Measurements from ENCODE around the gene TMEM217. TPM values are rescaled to one million over a fixed set of nuclear protein-coding genes. Genes with fewer than 3 reads are reported as not detected.

The TMEM217 gene
- total and polyA plus RNA-seq, 5 donors = 0.15 to 1.0 (median 0.16) TPM; not detected in 2

DNA sequence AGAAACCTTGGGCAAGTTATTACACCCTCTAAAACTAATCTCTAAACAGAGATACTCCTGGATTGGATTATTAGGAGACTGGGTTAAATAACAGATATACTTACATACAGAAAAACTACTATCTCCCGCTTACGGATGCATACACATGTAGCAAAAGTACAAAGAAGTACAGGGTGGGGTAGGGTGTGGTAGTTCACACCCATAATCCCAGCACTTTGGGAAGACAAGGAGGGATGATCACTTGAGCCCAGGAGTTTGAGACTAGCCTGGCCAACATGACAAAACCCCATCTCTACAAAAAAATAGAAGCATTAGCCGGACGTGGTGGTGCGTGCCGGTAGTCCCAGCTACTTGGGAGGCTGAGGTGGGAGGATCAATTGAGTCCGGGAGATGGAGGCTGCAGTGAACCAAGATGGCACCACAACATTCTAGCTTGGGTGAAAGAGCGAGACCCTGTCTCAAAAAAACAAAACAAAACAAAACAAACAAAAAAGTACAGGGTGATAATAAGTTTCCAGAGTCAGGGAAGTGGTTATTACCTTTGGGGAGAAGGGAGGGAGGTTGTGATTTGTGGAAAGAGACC lies 79.9 kb downstream of the TMEM217 start:
- Histone ChIP-seq H3K9me3 (ENCODE audit: control insufficient read depth, low read length) (no peaks in the 10 kb centered on the region), H3K27ac (ENCODE audit: low read length) (no peak overlapping the region), H3K27me3 (ENCODE audit: control insufficient read depth, insufficient read depth) (no peaks in the 10 kb centered on the region), H3K4me3 (ENCODE audit: low read length) (no peak overlapping the region), H3K4me1 (ENCODE audit: control insufficient read depth, insufficient read depth, low read length) (no peaks in the 10 kb centered on the region)
- 92% methylated on average over 8 of the region's 8 CpGs for WGBS
- intact Hi-C loops (cut with DNase I) = loop anchor here in 2 of 4 donors (10.0 kb wide), 1 partner anchor 153 kb away; no protein-coding TSS in a partner anchor
- no peak for ATAC-seq
- no peak for DNase-seq

DNA sequence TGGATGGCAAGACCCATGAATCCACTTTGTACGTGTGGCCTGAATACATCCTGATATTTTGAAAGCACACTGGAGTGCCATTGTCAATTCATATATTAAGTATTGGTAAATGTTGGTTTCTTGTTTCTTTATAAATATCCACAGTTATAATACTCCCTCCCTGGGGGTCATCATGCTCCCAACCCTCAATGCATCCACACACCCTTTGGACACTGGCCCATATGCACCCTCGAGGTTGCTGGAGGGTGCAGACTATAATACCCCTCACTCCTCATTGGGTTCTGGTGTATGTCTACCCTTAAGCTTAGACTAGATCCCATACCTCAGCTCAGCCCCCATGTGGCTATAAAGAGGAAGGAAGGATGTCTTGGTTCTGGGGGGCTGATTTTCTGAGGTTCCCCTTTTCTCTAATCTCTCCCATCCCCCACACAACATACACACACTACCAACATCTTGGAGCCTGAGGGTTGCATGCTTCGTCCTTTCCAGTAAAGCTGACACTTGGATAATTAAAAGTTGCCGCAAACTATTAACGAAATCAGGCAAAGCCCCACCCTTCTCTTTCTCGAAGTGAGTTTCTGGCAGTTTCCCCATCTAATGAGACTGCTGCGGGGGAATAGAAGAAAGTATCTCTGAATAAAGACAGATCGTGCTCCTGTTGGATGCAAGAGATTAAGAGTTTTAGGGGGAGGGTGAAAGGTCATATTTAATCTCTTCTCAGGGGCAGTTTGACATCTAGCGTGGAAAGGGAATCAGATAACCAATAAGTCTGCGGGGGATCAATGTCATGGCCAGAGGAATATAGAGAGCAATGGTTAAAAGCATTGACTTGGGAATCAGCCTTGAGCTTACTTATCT lies 80.6 kb downstream of the TMEM217 start:
- Histone ChIP-seq H3K27ac (ENCODE audit: low read length) (no peak overlapping the region), H3K9me3 (ENCODE audit: control insufficient read depth, low read length) (no peaks in the 10 kb centered on the region), H3K4me3 (ENCODE audit: low read length) (no peak overlapping the region), H3K4me1 (ENCODE audit: control insufficient read depth, insufficient read depth, low read length) (peaks cover 3% of the 10 kb centered on the region), H3K27me3 (ENCODE audit: control insufficient read depth, insufficient read depth) (no peaks in the 10 kb centered on the region)
- intact Hi-C loops (cut with DNase I) = loop anchor here in 2 of 4 donors (10.0 kb wide), 1 partner anchor 153 kb away; no protein-coding TSS in a partner anchor
- DNase-seq (no peak), ATAC-seq (peak; percentile 25 to 29)
- WGBS = 53% methylated on average over 10 of the region's 10 CpGs

DNA sequence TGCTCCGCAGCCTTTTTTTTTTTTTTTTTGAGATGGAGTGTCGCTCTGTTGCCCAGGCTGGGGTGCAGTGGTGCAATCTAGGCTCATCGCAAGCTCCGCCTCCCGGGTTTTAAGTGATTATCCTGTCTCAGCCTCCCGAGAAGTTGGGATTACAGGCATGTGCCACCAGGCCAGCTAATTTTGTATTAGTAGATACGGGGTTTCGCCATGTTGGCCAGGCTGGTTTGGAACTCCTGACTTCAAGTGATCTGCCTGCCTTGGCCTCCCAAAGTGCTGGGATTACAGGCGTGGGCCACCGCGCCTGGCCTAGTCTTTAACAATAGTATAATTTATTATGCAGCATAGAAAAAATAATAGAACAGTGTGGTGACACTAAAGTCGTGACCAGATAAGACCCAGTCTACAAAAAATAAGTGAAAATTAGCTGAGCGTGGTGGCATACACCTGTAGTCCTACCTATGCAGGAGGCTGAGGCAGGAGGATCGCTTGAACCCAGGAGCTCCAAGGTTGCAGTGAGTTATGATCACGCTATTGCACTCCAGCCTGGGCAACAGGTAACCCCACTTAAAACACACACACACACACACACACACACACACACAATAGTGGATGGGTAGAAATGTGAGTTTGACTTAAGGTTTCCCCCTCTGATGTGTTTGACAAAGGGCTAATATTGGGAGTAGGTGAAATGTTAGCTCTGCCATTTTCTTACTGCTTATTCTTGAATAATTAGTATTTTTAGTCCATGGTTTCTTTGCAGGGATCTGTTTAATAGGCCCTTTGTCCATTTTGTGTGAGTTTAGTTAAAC lies 81.5 kb downstream of the TMEM217 start:
- ATAC-seq (no peak), DNase-seq (peak in 1 of 3 donors; percentile 21)
- H3K4me3 ChIP-seq (ENCODE audit: low read length) = no peak overlapping the region
- WGBS = 93% methylated on average over 15 of the region's 15 CpGs
- no peak overlapping the region for H3K27ac ChIP-seq (ENCODE audit: low read length)
- intact Hi-C loops (cut with DNase I) = loop anchor here in 2 of 4 donors (10.0 kb wide), 1 partner anchor 152 kb away; no protein-coding TSS in a partner anchor
- peaks cover 3% of the 10 kb centered on the region for H3K4me1 ChIP-seq (ENCODE audit: control insufficient read depth, insufficient read depth, low read length)
- no peaks in the 10 kb centered on the region for H3K9me3 ChIP-seq (ENCODE audit: control insufficient read depth, low read length)
- H3K27me3 ChIP-seq (ENCODE audit: control insufficient read depth, insufficient read depth) = no peaks in the 10 kb centered on the region

DNA sequence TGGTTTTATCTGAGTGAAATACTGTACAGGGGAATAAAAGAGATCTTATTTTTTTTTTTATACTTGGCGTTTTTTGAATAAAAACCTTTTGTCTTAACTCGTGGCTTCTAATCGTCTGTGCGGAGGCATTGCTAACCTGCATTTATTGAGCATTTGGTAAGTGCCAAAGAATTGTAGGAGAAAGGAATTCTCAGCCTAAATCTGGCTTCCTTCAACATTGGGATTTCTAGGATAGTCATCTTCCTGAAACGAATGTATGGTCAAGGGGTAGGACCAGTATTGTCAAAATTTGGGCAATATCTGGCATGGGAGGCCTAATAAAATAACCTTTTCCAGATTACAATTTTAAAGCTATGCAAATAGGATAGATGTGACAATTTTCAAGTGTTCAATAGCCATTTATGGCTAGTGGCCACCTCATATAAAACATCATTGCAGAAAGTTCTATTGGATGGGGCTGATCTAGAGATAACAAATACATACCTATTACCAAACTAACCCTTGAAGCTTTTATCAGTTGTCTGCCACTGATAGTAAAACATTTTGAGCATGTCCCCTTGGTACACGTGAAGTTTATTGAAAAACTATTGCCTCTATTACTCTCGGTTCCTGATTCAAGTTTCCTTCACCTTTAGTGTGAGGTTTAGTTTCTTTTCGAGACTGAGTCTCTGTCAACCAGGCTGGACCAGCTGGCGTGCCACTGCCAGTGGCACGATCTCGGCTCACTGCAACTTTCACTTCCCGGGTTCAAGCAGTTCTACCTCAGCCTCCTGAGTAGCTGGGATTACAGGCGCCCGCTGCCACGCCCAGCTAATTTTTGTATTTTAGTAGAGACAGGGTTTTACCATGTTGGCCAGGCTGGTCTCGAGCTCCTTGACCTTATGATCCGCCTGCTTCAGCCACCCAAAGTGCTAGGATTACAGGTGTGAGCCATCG lies 82.3 kb downstream of the TMEM217 start:
- 80% methylated on average over 18 of the region's 18 CpGs for WGBS
- ATAC-seq (no peak), DNase-seq (no peak)
- Histone ChIP-seq H3K4me1 (ENCODE audit: control insufficient read depth, insufficient read depth, low read length) (peaks cover 3% of the 10 kb centered on the region), H3K9me3 (ENCODE audit: control insufficient read depth, low read length) (no peaks in the 10 kb centered on the region), H3K27me3 (ENCODE audit: control insufficient read depth, insufficient read depth) (no peaks in the 10 kb centered on the region), H3K4me3 (ENCODE audit: low read length) (no peak overlapping the region), H3K27ac (ENCODE audit: low read length) (no peak overlapping the region)
- intact Hi-C loops (cut with DNase I) = loop anchor here in 2 of 4 donors (10.0 kb wide), 1 partner anchor 151 kb away; no protein-coding TSS in a partner anchor

DNA sequence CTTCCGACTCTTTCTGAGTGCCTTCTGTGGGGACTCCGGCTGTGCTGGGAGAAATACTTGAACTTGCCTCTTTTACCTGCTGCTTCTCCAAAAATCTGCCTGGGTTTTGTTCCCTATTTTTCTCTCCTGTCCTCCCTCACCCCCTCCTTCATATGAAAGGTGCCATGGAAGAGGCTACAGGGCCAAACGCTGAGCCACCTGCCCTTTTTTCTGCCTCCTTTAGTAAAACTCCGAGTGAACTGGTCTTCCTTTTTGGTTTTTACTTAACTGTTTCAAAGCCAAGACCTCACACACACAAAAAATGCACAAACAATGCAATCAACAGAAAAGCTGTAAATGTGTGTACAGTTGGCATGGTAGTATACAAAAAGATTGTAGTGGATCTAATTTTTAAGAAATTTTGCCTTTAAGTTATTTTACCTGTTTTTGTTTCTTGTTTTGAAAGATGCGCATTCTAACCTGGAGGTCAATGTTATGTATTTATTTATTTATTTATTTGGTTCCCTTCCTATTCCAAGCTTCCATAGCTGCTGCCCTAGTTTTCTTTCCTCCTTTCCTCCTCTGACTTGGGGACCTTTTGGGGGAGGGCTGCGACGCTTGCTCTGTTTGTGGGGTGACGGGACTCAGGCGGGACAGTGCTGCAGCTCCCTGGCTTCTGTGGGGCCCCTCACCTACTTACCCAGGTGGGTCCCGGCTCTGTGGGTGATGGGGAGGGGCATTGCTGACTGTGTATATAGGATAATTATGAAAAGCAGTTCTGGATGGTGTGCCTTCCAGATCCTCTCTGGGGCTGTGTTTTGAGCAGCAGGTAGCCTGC lies 83.2 kb downstream of the TMEM217 start:
- intact Hi-C loops (cut with DNase I) = loop anchor here in 3 of 4 donors (5.0 to 10.0 kb wide), 4 partner anchors 33 to 150 kb away; no protein-coding TSS in a partner anchor
- Histone ChIP-seq H3K27me3 (ENCODE audit: control insufficient read depth, insufficient read depth) (no peaks in the 10 kb centered on the region), H3K4me1 (ENCODE audit: control insufficient read depth, insufficient read depth, low read length) (peaks cover 3% of the 10 kb centered on the region), H3K9me3 (ENCODE audit: control insufficient read depth, low read length) (no peaks in the 10 kb centered on the region), H3K4me3 (ENCODE audit: low read length) (no peak overlapping the region), H3K27ac (ENCODE audit: low read length) (no peak overlapping the region)
- 79% methylated on average over 10 of the region's 10 CpGs for WGBS
- ATAC-seq = no peak
- DNase-seq = peak in 1 of 3 donors; percentile 16

DNA sequence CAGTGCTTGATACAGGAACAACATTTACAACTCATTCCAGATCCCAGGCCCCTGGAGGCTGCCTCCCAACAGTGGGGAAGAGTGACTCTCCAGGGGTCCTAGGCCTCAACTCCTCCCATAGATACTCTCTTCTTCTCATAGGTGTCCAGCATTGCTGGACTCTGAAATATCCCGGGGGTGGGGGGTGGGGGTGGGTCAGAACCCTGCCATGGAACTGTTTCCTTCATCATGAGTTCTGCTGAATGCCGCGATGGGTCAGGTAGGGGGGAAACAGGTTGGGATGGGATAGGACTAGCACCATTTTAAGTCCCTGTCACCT lies 83.8 kb downstream of the TMEM217 start:
- Histone ChIP-seq H3K27me3 (ENCODE audit: control insufficient read depth, insufficient read depth) (no peaks in the 10 kb centered on the region), H3K4me3 (ENCODE audit: low read length) (no peak overlapping the region), H3K9me3 (ENCODE audit: control insufficient read depth, low read length) (no peaks in the 10 kb centered on the region), H3K27ac (ENCODE audit: low read length) (no peak overlapping the region), H3K4me1 (ENCODE audit: control insufficient read depth, insufficient read depth, low read length) (peaks cover 3% of the 10 kb centered on the region)
- WGBS = 70% methylated on average over 3 of the region's 3 CpGs
- intact Hi-C loops (cut with DNase I) = loop anchor here in 3 of 4 donors (5.0 to 10.0 kb wide), 4 partner anchors 33 to 149 kb away; no protein-coding TSS in a partner anchor
- peak in 1 of 3 donors; percentile 12 for DNase-seq
- no peak for ATAC-seq

DNA sequence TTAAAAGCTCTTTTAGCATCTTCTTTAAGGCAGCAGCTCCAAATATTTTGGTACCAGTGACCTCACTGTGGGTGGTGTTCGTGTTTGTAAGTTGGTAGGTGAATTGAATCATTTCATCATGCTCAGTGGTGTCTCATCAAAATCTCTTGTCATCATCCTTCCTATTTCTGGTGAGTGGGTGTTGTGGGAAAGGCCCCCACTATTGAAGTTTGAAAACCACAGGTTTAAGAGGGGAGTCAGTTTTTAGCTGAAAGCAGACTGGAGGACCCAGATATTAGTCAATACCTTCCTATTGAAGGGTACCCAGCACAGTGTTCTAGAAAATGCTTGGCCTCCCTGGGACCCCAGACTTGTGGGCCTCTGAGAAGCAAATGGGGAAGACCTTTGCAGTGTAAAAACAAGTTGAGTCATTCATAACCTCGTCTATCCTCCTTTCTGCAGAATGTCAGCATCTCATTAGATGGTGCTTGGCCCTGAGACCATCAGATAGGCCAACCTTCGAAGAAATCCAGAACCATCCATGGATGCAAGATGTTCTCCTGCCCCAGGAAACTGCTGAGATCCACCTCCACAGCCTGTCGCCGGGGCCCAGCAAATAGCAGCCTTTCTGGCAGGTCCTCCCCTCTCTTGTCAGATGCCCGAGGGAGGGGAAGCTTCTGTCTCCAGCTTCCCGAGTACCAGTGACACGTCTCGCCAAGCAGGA lies 84.3 kb downstream of the TMEM217 start:
- Histone ChIP-seq H3K9me3 (ENCODE audit: control insufficient read depth, low read length) (no peaks in the 10 kb centered on the region), H3K27me3 (ENCODE audit: control insufficient read depth, insufficient read depth) (no peaks in the 10 kb centered on the region), H3K4me3 (ENCODE audit: low read length) (no peak overlapping the region), H3K4me1 (ENCODE audit: control insufficient read depth, insufficient read depth, low read length) (peaks cover 3% of the 10 kb centered on the region), H3K27ac (ENCODE audit: low read length) (no peak overlapping the region)
- ATAC-seq (no peak), DNase-seq (peak in 1 of 3 donors; percentile 40)
- 48% methylated on average over 9 of the region's 9 CpGs for WGBS
- intact Hi-C loops (cut with DNase I) = loop anchor here (2.0 to 10.0 kb wide), 5 partner anchors 34 to 149 kb away; no protein-coding TSS in a partner anchor

DNA sequence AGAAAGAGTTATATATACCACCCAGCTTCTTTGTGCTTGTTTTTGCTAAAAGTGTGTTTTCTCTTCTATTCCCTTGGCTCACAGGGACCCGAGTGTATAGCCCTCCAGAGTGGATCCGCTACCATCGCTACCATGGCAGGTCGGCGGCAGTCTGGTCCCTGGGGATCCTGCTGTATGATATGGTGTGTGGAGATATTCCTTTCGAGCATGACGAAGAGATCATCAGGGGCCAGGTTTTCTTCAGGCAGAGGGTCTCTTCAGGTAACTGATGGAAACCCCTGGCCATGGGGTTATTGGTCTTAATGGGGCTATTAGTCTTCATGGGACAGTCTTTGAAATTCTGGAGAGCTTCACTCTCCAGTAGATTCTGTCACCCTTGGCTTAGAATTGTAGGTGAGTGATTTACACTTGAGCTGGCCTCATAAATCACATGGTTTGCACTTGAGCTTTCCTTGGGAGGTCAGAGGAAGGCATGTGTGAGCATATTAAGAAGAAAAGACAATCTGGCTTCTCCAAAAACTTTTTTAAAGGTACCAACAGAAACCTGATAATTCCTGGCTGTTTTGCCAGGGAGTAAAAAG lies 84.9 kb downstream of the TMEM217 start:
- no peak overlapping the region for H3K27ac ChIP-seq (ENCODE audit: low read length)
- ATAC-seq (no peak), DNase-seq (peak in 1 of 3 donors; percentile 37)
- 77% methylated on average over 7 of the region's 7 CpGs for WGBS
- intact Hi-C loops (cut with DNase I) = loop anchor here (2.0 to 10.0 kb wide), 5 partner anchors 34 to 148 kb away; no protein-coding TSS in a partner anchor
- H3K9me3 ChIP-seq (ENCODE audit: control insufficient read depth, low read length) = no peaks in the 10 kb centered on the region
- peak overlapping the region; percentile 23 for H3K4me3 ChIP-seq (ENCODE audit: low read length)
- peaks cover 3% of the 10 kb centered on the region for H3K4me1 ChIP-seq (ENCODE audit: control insufficient read depth, insufficient read depth, low read length)
- no peaks in the 10 kb centered on the region for H3K27me3 ChIP-seq (ENCODE audit: control insufficient read depth, insufficient read depth)

Measured in right cardiac atrium (tissue), 5 donors.